ENCODE data around the gene LCP2.
A peak's percentile ranks its signal among the peaks of the same experiment; 100 is the strongest.

Gene LCP2

GRCh38 chr5:170297589-170298462 is at the start of gene LCP2:
LCP2 (minus strand) TSS chr5:170297777; CDS start chr5:170297611, 166 bp downstream.
- DNase-seq (ENCODE audit: low spot score in 2 of 2), result no peak
- peaks cover 52% of the 10 kb centered on the region for H3K4me1 Mint-ChIP-seq
- no peaks in the 10 kb centered on the region for H3K9me3 Mint-ChIP-seq
- peak within 1 kb of the TSS; percentile 89 for H3K27ac Mint-ChIP-seq
- no peaks in the 10 kb centered on the region for H3K36me3 Mint-ChIP-seq
- H3K4me3 Mint-ChIP-seq, result peak within 1 kb of the TSS; percentile 94
- peak; percentile 19 for ATAC-seq (ENCODE audit: low read depth)
- peaks cover 5% of the 10 kb centered on the region for H3K27me3 Mint-ChIP-seq

DNA sequence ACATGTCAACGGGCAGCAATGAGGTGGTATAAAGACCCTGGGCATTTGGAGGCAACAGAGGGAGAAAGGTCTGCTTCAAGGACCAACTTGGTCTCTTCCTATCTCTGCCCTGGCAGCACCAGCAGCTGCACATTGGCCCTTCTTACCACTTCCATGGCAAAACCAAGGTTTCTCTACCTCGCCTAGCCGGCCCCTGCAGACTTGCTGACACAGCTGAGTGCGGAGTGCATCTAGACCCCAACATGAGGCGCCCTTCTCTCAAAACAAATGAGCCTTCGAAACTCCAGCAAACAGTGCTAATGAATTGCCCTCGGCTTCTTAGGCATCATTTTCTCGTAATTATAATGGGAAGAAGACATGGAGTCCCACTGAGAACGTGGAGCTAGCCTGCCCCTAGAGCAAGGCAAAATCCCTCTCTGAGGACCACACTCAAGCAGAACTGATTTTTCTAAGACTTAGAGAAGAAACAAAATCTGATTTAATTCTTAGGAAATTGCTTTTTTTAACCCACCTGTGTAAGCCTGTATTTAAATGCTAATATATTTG is 49.5 kb upstream of the LCP2 start:
- Mint-ChIP-seq H3K36me3 (no peaks in the 10 kb centered on the region), H3K27ac (no peak overlapping the region), H3K9me3 (no peaks in the 10 kb centered on the region), H3K4me3 (no peak overlapping the region), H3K27me3 (peaks cover 24% of the 10 kb centered on the region), H3K4me1 (peaks cover 5% of the 10 kb centered on the region)
- DNase-seq (ENCODE audit: low spot score in 2 of 2) (no peak), ATAC-seq (ENCODE audit: low read depth) (no peak)

DNA sequence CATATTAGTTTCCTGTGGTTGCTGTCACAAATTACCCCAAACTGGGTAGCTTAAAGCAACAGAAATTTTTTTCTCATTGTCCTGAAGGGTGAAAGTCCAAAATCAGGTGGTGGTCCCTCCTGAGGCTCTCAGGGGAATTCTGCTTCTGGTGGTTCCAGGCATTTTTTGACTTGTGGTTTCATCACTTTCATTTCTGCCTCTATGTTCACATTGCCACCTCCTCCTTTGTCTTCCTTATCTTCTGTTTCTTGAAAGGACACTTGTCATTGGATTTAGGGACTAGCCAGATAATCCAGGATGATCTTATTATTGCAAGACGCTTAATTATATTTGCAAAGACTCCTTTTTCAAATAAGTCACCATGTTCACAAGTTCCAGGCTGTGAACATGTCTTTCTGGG is 48.4 kb upstream of the LCP2 start:
- peaks cover 20% of the 10 kb centered on the region for H3K27me3 Mint-ChIP-seq
- no peak overlapping the region for H3K27ac Mint-ChIP-seq
- H3K9me3 Mint-ChIP-seq, result no peaks in the 10 kb centered on the region
- ATAC-seq (ENCODE audit: low read depth), result no peak
- no peak for DNase-seq (ENCODE audit: low spot score in 2 of 2)
- H3K4me1 Mint-ChIP-seq, result peaks cover 5% of the 10 kb centered on the region
- no peaks in the 10 kb centered on the region for H3K36me3 Mint-ChIP-seq
- H3K4me3 Mint-ChIP-seq, result no peak overlapping the region

DNA sequence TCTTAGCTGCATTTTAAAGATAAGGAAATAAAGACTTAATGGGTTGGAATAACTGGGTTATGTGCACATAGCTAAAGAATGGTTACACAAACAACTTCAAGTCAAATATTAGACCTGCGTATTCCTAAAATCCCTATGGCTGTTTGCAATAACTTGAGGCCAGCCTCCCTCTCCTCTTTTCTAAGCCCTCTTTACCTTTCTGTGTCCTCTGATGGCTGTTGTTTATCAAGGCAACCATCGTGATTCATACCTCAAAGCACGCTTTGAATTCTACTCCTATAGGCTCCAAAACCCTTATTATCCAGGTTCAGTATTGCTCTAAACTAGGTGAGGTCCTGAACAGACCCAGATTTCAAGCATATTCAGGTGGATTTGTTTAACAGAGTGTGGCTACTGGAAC is 45.6 kb upstream of the LCP2 start:
- Mint-ChIP-seq H3K4me3 (no peak overlapping the region), H3K27me3 (peaks cover 7% of the 10 kb centered on the region), H3K4me1 (peaks cover 4% of the 10 kb centered on the region), H3K36me3 (no peaks in the 10 kb centered on the region), H3K27ac (no peak overlapping the region), H3K9me3 (no peaks in the 10 kb centered on the region)
- ATAC-seq (ENCODE audit: low read depth) (no peak), DNase-seq (ENCODE audit: low spot score in 2 of 2) (no peak)

GRCh38 chr5:170342153-170342725 is 44.7 kb upstream of the LCP2 start:
- Mint-ChIP-seq H3K36me3 (no peaks in the 10 kb centered on the region), H3K27me3 (peaks cover 7% of the 10 kb centered on the region)
- ATAC-seq (ENCODE audit: low read depth), result no peak

GRCh38 chr5:170341545-170341944 is 44.0 kb upstream of the LCP2 start:
- no peaks in the 10 kb centered on the region for H3K9me3 Mint-ChIP-seq
- H3K27me3 Mint-ChIP-seq, result peaks cover 7% of the 10 kb centered on the region
- DNase-seq (ENCODE audit: low spot score in 2 of 2), result no peak
- H3K36me3 Mint-ChIP-seq, result no peaks in the 10 kb centered on the region
- H3K4me3 Mint-ChIP-seq, result no peak overlapping the region
- no peak for ATAC-seq (ENCODE audit: low read depth)
- peaks cover 4% of the 10 kb centered on the region for H3K4me1 Mint-ChIP-seq
- no peak overlapping the region for H3K27ac Mint-ChIP-seq

More at GRCh38 chr5:170342153-170342725, 44.7 kb upstream of the LCP2 start:
- Mint-ChIP-seq H3K9me3 (no peaks in the 10 kb centered on the region), H3K4me1 (peaks cover 4% of the 10 kb centered on the region), H3K4me3 (no peak overlapping the region), H3K27ac (no peak overlapping the region)
- DNase-seq (ENCODE audit: low spot score in 2 of 2), result no peak

DNA sequence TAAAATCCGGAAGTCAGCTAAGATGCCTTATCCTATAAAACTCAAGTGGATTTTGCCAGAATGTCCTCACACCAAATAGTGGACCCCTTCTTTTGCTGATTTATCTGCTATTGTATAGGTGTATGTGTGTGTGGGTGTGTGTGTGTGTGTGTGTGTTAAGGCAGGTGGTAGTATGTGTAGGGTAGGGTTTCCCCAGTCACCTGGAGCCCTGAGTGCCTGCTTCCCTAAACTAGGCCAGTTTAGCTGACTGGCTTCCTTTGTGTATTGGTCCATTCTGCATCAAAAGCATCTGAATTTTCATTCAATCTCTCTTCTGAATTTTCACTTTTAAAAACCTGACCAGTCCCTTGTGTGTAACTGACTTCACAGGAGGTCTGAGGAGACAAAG is 42.2 kb upstream of the LCP2 start:
- no peak overlapping the region for H3K27ac Mint-ChIP-seq
- DNase-seq (ENCODE audit: low spot score in 2 of 2) (no peak), ATAC-seq (ENCODE audit: low read depth) (peak; percentile 38)
- no peaks in the 10 kb centered on the region for H3K36me3 Mint-ChIP-seq
- no peaks in the 10 kb centered on the region for H3K9me3 Mint-ChIP-seq
- H3K4me1 Mint-ChIP-seq, result peaks cover 6% of the 10 kb centered on the region
- no peak overlapping the region for H3K4me3 Mint-ChIP-seq
- peaks cover 4% of the 10 kb centered on the region for H3K27me3 Mint-ChIP-seq

GRCh38 chr5:170338933-170339779 is 41.6 kb upstream of the LCP2 start:
- Mint-ChIP-seq H3K9me3 (no peaks in the 10 kb centered on the region), H3K27me3 (no peaks in the 10 kb centered on the region)

GRCh38 chr5:170338291-170338690 is 40.7 kb upstream of the LCP2 start:
- no peaks in the 10 kb centered on the region for H3K27me3 Mint-ChIP-seq
- no peak overlapping the region for H3K27ac Mint-ChIP-seq
- H3K36me3 Mint-ChIP-seq, result no peaks in the 10 kb centered on the region
- DNase-seq (ENCODE audit: low spot score in 2 of 2) (no peak), ATAC-seq (ENCODE audit: low read depth) (no peak)
- no peaks in the 10 kb centered on the region for H3K9me3 Mint-ChIP-seq
- peaks cover 8% of the 10 kb centered on the region for H3K4me1 Mint-ChIP-seq
- no peak overlapping the region for H3K4me3 Mint-ChIP-seq

More at GRCh38 chr5:170338933-170339779, 41.6 kb upstream of the LCP2 start:
- Mint-ChIP-seq H3K4me3 (no peak overlapping the region), H3K4me1 (peaks cover 6% of the 10 kb centered on the region), H3K36me3 (no peaks in the 10 kb centered on the region), H3K27ac (no peak overlapping the region)
- ATAC-seq (ENCODE audit: low read depth) (peak; percentile 90), DNase-seq (ENCODE audit: low spot score in 2 of 2) (peak; percentile 28 to 38)

- H3K4me1 Mint-ChIP-seq, result peaks cover 13% of the 10 kb centered on the region
- no peaks in the 10 kb centered on the region for H3K27me3 Mint-ChIP-seq
- no peaks in the 10 kb centered on the region for H3K9me3 Mint-ChIP-seq
- DNase-seq (ENCODE audit: low spot score in 2 of 2) (no peak), ATAC-seq (ENCODE audit: low read depth) (no peak)
- H3K27ac Mint-ChIP-seq, result no peak overlapping the region
- no peaks in the 10 kb centered on the region for H3K36me3 Mint-ChIP-seq
- H3K4me3 Mint-ChIP-seq, result no peak overlapping the region
Observed at GRCh38 chr5:170337045-170337733, 39.6 kb upstream of the LCP2 start.

DNA sequence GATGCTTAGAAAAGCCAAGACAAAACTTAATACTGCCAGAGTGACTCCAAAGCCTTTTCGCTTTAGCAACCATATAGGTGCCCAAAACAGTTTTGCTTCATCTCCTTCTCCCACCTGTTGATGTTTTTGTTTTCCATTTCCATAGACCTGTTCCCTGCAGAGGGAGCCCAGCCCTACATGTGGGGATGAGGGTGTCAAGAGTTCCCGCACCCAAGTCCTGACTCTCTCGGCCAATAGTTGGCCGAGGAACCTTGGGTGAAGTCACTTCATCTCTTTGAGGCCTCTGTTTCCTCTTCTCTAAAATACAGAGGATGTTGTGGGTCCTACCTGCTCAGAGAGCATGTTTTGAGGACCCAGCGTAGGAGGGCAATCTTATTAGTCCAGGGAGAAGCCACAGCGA is 38.5 kb upstream of the LCP2 start:
- ATAC-seq (ENCODE audit: low read depth) (no peak), DNase-seq (ENCODE audit: low spot score in 2 of 2) (no peak)
- no peaks in the 10 kb centered on the region for H3K36me3 Mint-ChIP-seq
- no peaks in the 10 kb centered on the region for H3K27me3 Mint-ChIP-seq
- no peak overlapping the region for H3K4me3 Mint-ChIP-seq
- H3K27ac Mint-ChIP-seq, result no peak overlapping the region
- peaks cover 18% of the 10 kb centered on the region for H3K4me1 Mint-ChIP-seq
- no peaks in the 10 kb centered on the region for H3K9me3 Mint-ChIP-seq

- no peaks in the 10 kb centered on the region for H3K27me3 Mint-ChIP-seq
- DNase-seq (ENCODE audit: low spot score in 2 of 2), result no peak
- H3K9me3 Mint-ChIP-seq, result no peaks in the 10 kb centered on the region
- no peak for ATAC-seq (ENCODE audit: low read depth)
- no peak overlapping the region for H3K4me3 Mint-ChIP-seq
- H3K27ac Mint-ChIP-seq, result no peak overlapping the region
- peaks cover 19% of the 10 kb centered on the region for H3K4me1 Mint-ChIP-seq
- no peaks in the 10 kb centered on the region for H3K36me3 Mint-ChIP-seq
Observed at GRCh38 chr5:170334626-170335025, 37.0 kb upstream of the LCP2 start.

- no peak overlapping the region for H3K4me3 Mint-ChIP-seq
- no peaks in the 10 kb centered on the region for H3K9me3 Mint-ChIP-seq
- H3K36me3 Mint-ChIP-seq, result no peaks in the 10 kb centered on the region
- ATAC-seq (ENCODE audit: low read depth), result peak; percentile 8
- no peak for DNase-seq (ENCODE audit: low spot score in 2 of 2)
- peaks cover 15% of the 10 kb centered on the region for H3K4me1 Mint-ChIP-seq
- no peak overlapping the region for H3K27ac Mint-ChIP-seq
- H3K27me3 Mint-ChIP-seq, result no peaks in the 10 kb centered on the region
Observed at GRCh38 chr5:170333161-170333910, 35.8 kb upstream of the LCP2 start.
